NCI-H1694 treated with DMSO at 0.1 percent for 48 hours (cell line): ENCODE measurements around the gene GPRIN3.
"Not testable (repeated sequence)": the region's sequence is repeated elsewhere in the genome, so short reads cannot be mapped to it uniquely, and the experiment has no call there.

Source experiments
- DNase-seq: peaks from one replicate; lab custom pipeline; 2025; lab: John Stamatoyannopoulos, UW

Gene GPRIN3

DNA sequence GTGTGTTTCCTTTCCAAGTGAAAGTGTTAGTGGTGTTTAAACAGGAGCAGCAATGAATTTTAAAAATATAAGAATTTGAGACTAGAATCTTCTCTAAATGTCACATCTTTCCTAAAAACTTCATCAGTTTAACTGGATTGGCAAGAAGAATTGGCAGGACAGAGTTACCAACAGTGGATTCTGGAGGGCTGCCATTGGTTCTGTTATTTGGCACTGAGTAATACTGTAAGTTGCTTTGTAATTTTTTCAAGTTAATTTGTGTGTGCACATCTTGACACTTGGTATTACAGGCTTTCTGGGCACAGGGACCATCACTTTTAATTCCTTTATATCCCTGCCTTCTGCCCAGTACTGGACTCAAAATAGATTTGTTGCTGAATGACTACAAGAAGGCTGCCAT lies 4.5 kb upstream of the GPRIN3 start:
- no peak for DNase-seq

DNA sequence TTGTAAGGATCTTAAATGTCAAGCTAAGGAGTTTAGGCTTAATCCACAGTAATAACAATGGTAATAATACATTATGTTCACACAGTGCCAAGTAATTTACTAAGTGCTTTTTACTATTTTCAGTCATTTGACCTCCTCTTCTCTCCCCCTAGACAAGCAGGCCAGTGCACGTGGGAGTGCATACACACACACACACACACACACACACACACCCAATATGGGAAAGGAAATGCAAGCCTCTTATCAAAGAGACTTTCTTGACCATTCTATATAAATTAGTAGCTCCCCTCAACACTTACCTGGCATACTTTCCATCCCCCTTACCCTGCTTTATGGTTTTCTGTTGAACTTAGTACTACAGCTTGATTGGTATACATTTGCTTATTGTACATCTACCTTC lies 3.8 kb upstream of the GPRIN3 start:
- no peak for DNase-seq

GRCh38 chr4:89309154-89309553 lies 1.6 kb upstream of the GPRIN3 start:
- DNase-seq, result not testable (repeated sequence)

DNA sequence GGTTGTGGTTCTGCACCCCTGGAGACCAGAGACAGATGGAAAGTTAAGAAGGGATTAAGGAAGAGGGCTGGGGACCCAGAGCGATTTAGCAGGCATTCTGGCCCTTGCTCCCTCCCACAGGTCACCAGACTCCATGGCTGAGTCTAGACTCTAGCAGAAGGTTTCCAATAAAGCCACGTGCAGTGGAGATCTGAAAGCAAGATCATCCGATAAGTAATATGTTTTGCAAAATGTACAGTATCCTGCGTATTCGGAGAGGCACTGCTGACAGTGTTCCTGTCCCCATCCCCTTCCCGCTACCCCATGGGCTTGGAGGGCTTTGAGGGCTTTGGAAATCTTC lies 531 bp upstream of the GPRIN3 start:
- peak; percentile 21 for DNase-seq

- no peak for DNase-seq
These were observed 488 bp downstream of the GPRIN3 start for GRCh38 chr4:89307178-89307445.

DNA sequence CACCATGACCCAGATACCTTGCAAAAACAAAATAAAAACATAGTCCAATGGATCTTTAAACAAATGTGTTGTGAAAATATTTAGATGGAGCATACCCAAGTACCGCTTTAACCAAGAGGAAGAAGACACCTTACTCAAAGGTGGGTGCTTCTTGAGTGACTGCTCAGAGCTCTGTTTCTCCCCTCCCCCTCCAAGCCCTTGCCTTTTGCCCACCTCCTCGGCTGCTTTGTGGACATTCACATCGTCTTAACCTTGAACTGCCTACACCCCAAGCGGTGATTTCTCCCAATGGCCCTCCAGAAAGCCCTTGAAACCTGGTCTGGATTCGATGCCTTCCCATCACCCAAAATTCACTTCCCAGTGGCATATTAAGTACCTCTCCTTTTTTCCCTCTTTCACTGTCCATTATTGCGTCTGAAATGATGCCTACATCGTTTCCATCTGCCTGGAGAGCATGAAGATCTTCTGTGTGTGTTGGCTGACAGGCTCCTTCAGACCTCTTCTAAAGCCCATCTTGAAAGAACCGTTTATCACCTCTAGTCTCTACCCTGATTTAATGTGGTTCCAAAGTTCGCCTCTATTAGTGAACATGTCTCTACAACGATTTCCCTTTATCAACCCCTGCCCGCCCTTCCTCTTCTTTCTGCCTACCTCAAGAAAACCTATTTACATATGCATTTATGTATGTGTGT lies 968 bp downstream of the GPRIN3 start:
- DNase-seq, result no peak

DNA sequence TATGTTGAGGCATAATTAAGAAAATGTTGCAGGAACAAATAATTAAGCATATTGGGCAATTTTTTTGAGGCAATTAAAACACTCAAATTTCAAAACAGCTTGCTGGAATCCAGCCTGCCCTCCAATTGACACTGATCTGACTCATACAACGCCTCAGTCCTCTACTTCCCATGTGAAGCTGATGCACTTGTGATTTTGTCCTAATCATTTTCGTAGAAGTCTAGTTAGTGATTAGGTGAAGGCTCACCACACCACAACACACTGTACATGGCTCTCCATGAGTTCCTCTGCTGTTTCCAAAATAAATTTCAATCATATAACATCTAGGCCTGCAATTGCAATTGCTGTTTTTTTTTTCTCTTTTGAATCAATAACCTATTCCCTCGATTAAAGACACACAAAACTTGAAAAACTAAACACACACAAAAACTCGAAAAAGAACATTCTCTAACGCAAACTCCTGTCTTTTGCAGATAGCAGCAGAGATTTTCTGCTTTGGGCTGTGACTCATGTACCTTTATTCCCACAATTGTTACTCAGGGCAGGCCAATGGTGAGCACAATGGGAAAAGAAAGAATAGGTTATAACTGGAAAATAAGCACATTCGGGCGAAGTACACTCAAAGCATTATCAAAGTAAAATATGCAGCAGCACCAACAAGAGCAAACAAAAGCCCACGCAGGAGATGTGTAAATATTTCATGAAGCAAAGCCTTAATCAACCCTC lies 1.7 kb downstream of the GPRIN3 start:
- DNase-seq, result no peak

GRCh38 chr4:89305028-89305427 lies 2.6 kb downstream of the GPRIN3 start:
- DNase-seq, result no peak

- no peak for DNase-seq
These were observed 3.7 kb downstream of the GPRIN3 start for GRCh38 chr4:89303814-89304388.

GRCh38 chr4:89303177-89303576 lies 4.4 kb downstream of the GPRIN3 start:
- DNase-seq, result no peak

- DNase-seq, result no peak
These were observed 5.7 kb downstream of the GPRIN3 start for GRCh38 chr4:89301902-89302301.

GRCh38 chr4:89301003-89301402 lies 6.6 kb downstream of the GPRIN3 start:
- DNase-seq, result no peak

DNA sequence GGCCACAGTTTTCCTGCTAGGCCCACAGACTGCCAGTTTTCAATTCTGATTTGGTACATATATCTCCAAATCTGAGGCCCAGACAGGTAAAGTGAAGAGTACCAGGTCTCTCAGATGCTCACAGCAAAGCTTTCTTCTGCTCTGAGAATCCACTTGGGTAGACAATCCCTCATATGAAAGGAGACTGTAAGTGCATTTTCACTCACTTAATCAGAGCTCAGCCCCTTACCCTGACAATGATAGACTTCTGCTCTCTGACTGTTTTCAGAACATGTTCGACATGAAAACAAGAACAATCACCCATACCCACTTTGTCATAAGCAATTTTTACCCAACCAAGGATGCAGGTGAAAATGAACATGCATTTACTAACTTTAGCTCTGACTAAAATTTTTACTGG lies 7.1 kb downstream of the GPRIN3 start:
- no peak for DNase-seq

DNA sequence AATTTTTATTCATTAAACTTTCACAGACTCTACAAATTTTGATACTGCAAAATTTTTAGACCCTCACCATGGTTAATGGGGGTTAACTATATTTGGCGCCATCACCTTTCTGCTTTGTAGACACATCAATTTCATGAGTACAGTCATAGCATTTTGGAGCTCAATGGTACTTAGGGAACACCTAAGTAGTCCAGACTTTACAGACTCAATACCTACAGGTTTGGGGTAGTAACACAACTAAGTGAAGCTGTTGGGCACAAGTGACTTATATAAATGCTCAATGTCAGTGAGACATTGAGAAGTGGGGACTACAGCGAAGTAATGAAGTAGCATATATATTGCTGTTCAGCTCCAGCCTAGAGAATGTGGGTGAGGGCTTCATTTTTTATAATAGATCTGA lies 7.5 kb downstream of the GPRIN3 start:
- no peak for DNase-seq

DNA sequence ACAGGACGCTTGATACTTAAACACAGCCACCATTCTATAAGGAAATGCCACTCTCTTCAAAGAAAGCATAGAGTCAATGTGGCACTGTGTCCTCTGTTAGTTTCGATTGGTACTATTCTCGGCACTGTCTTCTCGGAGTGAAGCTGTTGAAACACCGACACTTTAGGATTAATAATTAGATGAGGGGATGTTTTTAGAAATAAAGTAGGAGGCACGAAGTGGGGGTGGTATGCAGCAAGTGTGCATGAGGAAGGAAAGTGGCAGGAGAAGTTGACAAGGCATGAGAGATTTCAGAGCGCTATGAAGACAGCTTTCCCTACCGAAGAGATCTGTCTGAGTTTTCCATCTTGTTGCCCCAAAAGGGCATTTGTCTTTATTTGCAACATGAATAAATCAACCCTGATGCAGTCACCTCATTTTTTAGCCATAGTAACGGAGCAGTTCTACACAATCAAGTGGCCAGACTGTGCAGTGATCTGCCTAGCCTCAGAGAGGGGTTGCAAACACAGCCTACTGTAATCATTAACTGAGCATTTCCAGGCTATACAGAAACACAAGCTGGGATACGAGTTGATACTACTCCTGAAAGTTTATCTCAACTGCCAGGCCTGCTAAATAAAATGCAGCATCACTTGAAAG lies 8.3 kb downstream of the GPRIN3 start:
- no peak for DNase-seq

- DNase-seq, result no peak
These were observed 8.8 kb downstream of the GPRIN3 start for GRCh38 chr4:89298788-89299152.

GRCh38 chr4:89298155-89298554 lies 9.4 kb downstream of the GPRIN3 start:
- no peak for DNase-seq

DNA sequence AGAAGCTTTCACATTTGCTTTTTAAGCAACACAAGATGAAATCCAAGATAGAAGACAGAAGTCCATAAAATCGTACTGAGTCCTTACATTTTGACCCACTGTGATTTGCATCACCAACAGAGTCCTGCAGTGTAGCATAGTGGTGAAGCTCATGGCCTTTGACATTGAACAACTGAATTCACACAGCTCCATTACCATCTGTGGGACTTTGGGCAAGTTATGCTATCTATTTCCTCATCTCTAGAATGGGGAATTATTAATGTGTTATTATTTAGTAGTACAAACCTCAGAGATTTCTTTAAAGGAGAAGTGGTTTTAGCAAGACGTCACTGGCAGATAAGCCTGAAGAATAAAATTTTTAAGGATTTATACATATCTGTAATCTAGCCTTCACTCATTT lies 10.7 kb downstream of the GPRIN3 start:
- no peak for DNase-seq

DNA sequence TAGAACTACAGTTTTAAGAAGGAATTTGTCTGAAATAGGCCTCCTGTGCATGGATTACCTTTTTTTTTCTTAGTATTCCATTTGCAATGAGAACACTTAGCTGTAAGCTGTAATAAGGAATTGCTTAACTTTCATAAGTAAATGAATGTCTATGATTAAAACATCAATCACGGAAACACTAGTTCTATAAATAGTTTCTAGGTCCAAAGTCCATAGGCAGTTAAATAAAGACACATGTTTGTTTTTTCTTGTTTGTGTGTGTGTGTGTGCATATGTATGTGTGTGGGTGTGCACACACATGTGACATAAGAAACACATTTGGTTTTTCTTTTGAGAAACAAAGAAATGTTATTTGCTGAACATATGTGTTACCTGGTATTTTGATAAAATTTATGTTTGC lies 11.2 kb downstream of the GPRIN3 start:
- DNase-seq, result no peak

- no peak for DNase-seq
These were observed 12.1 kb downstream of the GPRIN3 start for GRCh38 chr4:89295415-89295927.

- no peak for DNase-seq
These were observed 12.9 kb downstream of the GPRIN3 start for GRCh38 chr4:89294573-89295269.

DNA sequence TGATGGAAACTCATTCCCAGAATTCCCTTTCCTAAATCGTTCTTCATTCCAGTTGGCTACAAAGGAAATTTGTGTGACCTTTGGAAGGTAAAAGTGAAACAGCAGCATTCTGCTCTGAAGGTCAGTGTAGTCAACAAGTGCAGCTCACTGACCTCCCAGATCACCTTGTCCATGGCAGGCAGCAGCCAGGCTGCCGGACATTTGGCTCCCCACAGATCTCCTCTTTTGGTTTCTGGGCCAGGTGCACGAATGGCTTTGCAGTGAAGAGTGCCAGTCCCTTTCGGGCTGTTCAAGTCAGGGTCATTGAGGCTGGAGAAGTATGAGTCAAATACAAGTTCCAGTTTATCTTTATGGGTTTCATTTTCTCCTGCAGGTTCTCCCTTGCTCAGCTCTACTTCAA lies 14.3 kb downstream of the GPRIN3 start:
- no peak for DNase-seq
